Chondrocyte (in vitro differentiated cells): ENCODE results near the gene ARHGAP36. TPM values are rescaled to one million over a fixed set of nuclear protein-coding genes. Genes with fewer than 3 reads are reported as not detected.

Source experiments
- DNase-seq: peaks from one replicate; pipeline ENCODE4 v3.0.0; 2021; ENCODE audit warnings: mixed read lengths, low spot score
- H3K27ac Mint-ChIP-seq: one replicate; pipeline ENCODE4 v1.8.0; 2021; ENCODE audit warnings: mild to moderate bottlenecking, moderate library complexity, mixed read lengths; ENCODE audit not compliant: unreplicated experiment
- H3K27me3 Mint-ChIP-seq: 2 replicates; pipeline ENCODE4 v1.8.0; 2021; ENCODE audit warnings: low read depth, mixed read lengths
- H3K36me3 Mint-ChIP-seq: 2 replicates; pipeline ENCODE4 v1.8.0; 2021; ENCODE audit warnings: low read depth, mixed read lengths
- H3K4me1 Mint-ChIP-seq: 2 replicates; pipeline ENCODE4 v1.8.0; 2021; ENCODE audit warnings: low read depth, mild to moderate bottlenecking, mixed read lengths
- H3K4me3 Mint-ChIP-seq: one replicate; pipeline ENCODE4 v1.8.0; 2021; ENCODE audit warnings: mild to moderate bottlenecking, moderate library complexity, mixed read lengths; ENCODE audit not compliant: unreplicated experiment
- H3K9me3 Mint-ChIP-seq: 2 replicates; pipeline ENCODE4 v1.8.0; 2021; ENCODE audit warnings: low read depth, mixed read lengths
- long read RNA-seq: library from polyadenylated mRNA; stranded (forward); transcript quantifications from one replicate; pipeline ENCODE4 v2.0.0, GENCODE V29; 2021
- total RNA-seq: library from RNA; stranded (reverse); gene quantifications from 3 replicates; pipeline ENCODE4 v1.2.1, GENCODE V29; 2021
- TF ChIP-seq, protein P1 (sequence below): fragments of 200-600 bp; sonication (generic); IDR thresholded peaks from 2 replicates; pipeline ENCODE4 v1.5.0; 2021; ENCODE audit warnings: antibody characterized with exemption, mild to moderate bottlenecking, moderate library complexity

The ARHGAP36 gene, protein sequence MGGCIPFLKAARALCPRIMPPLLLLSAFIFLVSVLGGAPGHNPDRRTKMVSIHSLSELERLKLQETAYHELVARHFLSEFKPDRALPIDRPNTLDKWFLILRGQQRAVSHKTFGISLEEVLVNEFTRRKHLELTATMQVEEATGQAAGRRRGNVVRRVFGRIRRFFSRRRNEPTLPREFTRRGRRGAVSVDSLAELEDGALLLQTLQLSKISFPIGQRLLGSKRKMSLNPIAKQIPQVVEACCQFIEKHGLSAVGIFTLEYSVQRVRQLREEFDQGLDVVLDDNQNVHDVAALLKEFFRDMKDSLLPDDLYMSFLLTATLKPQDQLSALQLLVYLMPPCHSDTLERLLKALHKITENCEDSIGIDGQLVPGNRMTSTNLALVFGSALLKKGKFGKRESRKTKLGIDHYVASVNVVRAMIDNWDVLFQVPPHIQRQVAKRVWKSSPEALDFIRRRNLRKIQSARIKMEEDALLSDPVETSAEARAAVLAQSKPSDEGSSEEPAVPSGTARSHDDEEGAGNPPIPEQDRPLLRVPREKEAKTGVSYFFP
- total RNA-seq = not detected in 3 replicates
- long read RNA-seq = 0 reads

DNA sequence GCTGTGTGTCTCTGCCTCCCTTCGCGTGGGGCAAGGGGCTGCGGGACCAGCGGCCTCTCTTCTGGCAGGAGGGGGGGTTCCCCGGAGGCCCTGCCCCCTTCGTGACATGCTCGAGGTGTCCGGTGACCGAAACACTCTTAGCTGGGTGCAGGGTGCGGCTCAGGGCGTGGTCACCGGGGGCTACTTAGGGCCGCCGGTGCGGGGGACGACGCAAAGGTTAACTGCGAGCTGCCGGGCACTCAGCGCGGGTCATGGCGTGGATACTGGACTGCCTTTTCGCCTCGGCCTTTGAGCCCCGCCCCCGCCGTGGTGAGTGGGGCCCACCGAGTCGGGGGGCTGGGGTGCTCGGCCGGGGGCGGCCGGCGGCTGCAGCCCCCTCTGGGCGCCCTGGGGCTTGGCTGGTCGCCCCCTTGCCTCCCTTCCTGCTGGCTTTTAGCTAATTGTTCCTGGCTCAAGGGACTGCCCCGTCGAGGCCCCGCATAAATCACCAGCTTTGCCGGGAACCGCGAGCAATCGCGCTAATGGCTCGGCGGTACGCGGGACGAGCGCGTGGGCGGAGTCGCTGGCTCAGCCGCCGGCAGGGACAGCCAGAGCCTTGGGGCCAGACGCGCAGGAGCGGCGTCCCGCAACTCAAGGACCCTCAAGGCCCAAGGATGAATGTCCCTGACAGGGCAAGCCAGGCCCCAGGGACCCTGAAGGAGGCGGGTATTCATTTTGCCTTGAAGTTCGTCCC lies at the start of gene ARHGAP36:
Gene ARHGAP36, plus strand, starts transcription at position 211 of the 733 bp plus-strand sequence. CDS start 23,320 bp downstream, outside the sequence.
- peaks cover 3% of the 10 kb centered on the region for H3K4me1 Mint-ChIP-seq
- H3K27ac Mint-ChIP-seq = no peak within 1 kb of the TSS
- peaks cover 46% of the 10 kb centered on the region for H3K27me3 Mint-ChIP-seq
- H3K36me3 Mint-ChIP-seq = no peaks in the 10 kb centered on the region
- no peak for DNase-seq
- H3K9me3 Mint-ChIP-seq = no peaks in the 10 kb centered on the region
- TF ChIP-seq, protein P1, sequence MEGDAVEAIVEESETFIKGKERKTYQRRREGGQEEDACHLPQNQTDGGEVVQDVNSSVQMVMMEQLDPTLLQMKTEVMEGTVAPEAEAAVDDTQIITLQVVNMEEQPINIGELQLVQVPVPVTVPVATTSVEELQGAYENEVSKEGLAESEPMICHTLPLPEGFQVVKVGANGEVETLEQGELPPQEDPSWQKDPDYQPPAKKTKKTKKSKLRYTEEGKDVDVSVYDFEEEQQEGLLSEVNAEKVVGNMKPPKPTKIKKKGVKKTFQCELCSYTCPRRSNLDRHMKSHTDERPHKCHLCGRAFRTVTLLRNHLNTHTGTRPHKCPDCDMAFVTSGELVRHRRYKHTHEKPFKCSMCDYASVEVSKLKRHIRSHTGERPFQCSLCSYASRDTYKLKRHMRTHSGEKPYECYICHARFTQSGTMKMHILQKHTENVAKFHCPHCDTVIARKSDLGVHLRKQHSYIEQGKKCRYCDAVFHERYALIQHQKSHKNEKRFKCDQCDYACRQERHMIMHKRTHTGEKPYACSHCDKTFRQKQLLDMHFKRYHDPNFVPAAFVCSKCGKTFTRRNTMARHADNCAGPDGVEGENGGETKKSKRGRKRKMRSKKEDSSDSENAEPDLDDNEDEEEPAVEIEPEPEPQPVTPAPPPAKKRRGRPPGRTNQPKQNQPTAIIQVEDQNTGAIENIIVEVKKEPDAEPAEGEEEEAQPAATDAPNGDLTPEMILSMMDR = no peak
- H3K4me3 Mint-ChIP-seq = no peak within 1 kb of the TSS

DNA sequence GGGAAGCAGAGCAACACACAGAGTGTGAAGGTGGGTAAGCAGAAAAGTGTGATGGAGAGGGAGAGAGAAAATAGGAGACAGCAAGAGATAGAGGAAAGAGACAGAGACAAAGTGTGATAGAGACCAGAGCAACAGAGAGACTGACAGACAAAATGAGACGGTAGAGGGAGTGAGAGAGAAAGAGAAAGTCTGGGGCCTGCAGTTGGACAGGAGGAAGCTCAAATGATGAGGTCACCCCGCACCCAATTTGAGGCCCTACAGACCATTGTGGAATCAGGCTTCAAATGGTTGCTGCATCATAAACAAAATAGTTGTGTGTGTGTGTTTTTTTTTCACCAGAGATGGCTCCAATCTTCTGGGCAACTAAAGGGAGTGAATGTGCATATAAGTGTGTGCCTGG lies 48.0 kb upstream of the ARHGAP36 start:
- DNase-seq = no peak
- TF ChIP-seq, protein P1 = no peak
- Mint-ChIP-seq H3K9me3 (no peaks in the 10 kb centered on the region), H3K27me3 (no peaks in the 10 kb centered on the region), H3K36me3 (no peaks in the 10 kb centered on the region), H3K4me1 (no peaks in the 10 kb centered on the region), H3K27ac (no peak overlapping the region), H3K4me3 (no peak overlapping the region)

DNA sequence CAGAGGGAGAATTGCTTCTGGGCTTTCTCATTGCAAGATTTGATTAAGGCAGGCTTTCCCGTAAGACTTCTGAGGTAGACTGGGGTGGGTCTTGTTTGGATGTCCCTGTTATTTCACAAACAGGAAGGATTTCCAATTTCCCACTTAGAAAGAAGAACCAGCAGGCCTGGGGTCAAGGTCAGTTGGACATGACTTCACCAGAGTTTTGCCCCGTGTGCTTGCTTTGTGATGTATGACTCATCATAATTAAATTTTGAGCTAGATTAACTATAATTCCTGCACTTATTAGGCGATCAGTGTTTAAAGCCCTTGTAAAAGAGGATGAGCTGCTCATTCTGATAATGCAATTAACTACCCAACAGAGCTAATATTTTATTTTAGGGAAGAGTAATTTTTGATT lies 32.8 kb upstream of the ARHGAP36 start:
- Mint-ChIP-seq H3K27ac (no peak overlapping the region), H3K36me3 (no peaks in the 10 kb centered on the region), H3K9me3 (peaks cover 5% of the 10 kb centered on the region), H3K4me1 (no peaks in the 10 kb centered on the region), H3K4me3 (no peak overlapping the region), H3K27me3 (peaks cover 8% of the 10 kb centered on the region)
- DNase-seq = no peak
- TF ChIP-seq, protein P1 = no peak

DNA sequence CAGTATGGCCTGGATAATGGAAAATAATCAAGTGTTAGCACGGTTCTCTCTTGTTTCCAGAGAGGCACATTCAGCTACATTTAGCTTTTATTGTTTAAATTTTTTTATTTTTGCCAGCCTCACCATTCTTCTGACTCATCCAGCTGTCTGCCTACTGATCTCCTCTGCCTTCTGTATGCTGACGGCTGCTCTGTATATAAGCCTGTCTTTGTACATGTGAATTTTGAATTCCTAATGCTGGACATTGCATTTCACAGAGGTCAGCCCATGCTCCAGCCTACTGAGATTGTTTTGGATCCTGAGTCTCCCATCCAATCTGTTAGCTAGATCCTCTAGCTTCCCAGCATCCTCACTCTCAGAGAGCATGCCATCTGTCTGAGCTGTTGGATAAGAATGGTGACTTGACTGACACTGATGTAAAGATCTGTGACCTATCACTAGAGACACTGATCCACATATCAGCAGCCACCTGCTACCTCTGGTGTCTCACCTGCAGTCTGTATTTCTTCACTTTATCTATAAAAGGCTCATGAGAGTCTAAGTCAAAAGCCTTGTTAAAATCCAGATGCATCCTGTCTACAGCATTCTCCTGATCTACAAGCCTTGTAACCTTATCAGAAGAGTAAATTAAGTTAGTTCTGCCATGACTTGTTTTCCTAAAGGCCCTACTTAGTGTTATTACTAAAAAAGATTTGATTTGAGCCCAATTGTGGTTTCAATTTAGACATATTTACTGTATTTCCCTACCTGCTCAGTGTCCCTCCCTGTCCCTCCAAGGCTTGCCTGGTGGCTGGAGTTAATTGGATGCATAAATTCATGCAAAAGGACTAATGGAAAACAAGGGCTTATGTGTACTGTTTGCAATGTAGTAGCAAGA lies 25.6 kb upstream of the ARHGAP36 start:
- TF ChIP-seq, protein P1 = no peak
- no peaks in the 10 kb centered on the region for H3K9me3 Mint-ChIP-seq
- H3K4me1 Mint-ChIP-seq = no peaks in the 10 kb centered on the region
- no peak overlapping the region for H3K4me3 Mint-ChIP-seq
- peaks cover 2% of the 10 kb centered on the region for H3K27me3 Mint-ChIP-seq
- no peak for DNase-seq
- no peaks in the 10 kb centered on the region for H3K36me3 Mint-ChIP-seq
- H3K27ac Mint-ChIP-seq = no peak overlapping the region
